Stimulated activated CD4-positive, alpha-beta T cell treated with anti-CD3 and anti-CD28 coated beads, Interleukin-15, amount 100 ng/mL, for 24 hours (primary cell): ENCODE data around the gene AFF2.

ENCODE experiments used
- DNase-seq: peaks from one replicate; pipeline ENCODE4 v3.0.0-alpha.2; 2020

The AFF2 gene

GRCh38 chrX:149036086-149036485, 535.7 kb downstream of the AFF2 start:
- DNase-seq = no peak

GRCh38 chrX:149037281-149037870, 537.0 kb downstream of the AFF2 start:
- DNase-seq = no peak

GRCh38 chrX:149039057-149039456, 538.6 kb downstream of the AFF2 start:
- DNase-seq = no peak

- DNase-seq = no peak
Measured at GRCh38 chrX:149040873-149041535, 540.6 kb downstream of the AFF2 start.

GRCh38 chrX:149043401-149043800, 543.0 kb downstream of the AFF2 start:
- no peak for DNase-seq

- no peak for DNase-seq
Measured at GRCh38 chrX:149044471-149044870, 544.1 kb downstream of the AFF2 start.

GRCh38 chrX:149045645-149046210, 545.3 kb downstream of the AFF2 start:
- no peak for DNase-seq
